OCI-LY7 (cell line): ENCODE data around the gene COG2. TPM values are rescaled to one million over a fixed set of nuclear protein-coding genes. Genes with fewer than 3 reads are reported as not detected.
"Not testable (repeated sequence)": the region's sequence is repeated elsewhere in the genome, so short reads cannot be mapped to it uniquely, and the experiment has no call there.

Experiments
- BruUV-seq: library from RNA; stranded (reverse); fragments of 400-500 nt; replicated peaks from 2 replicates; lab custom pipeline; 2021; lab: Mats Ljungman, UMichigan
- CTCF ChIA-PET: fragments of 300-600 bp; sonication (Branson Sonifier 250); formaldehyde crosslinking; loops from one replicate; lab custom pipeline; 2022; ENCODE audit warnings: antibody characterized with exemption; ENCODE audit not compliant: unreplicated experiment; lab: Charles Lee
- POLR2A ChIA-PET: fragments of 300-600 bp; sonication (Branson Sonifier 250); formaldehyde crosslinking; loops from one replicate; lab custom pipeline; 2022; ENCODE audit warnings: antibody characterized with exemption; lab: Charles Lee
- DNase-seq: peaks from one replicate; pipeline ENCODE4 v3.0.0-alpha.2; 2015; ENCODE audit warnings: low spot score
- H2AFZ ChIP-seq: fragments of 200-600 bp; sonication (generic), shearing (Covaris generic); 2 replicates; pipeline ENCODE4 v1.6.1; 2014; ENCODE audit warnings: mild to moderate bottlenecking, antibody characterized with exemption, low read length, moderate library complexity
- H3K27ac ChIP-seq: fragments of 200-600 bp; sonication (generic); 2 replicates; pipeline ENCODE4 v1.5.1; 2014; ENCODE audit warnings: mixed run types, low read depth, mild to moderate bottlenecking, moderate library complexity, low read length, inconsistent platforms; ENCODE audit not compliant: poor library complexity, severe bottlenecking
- H3K36me3 ChIP-seq: fragments of 200-600 bp; sonication (generic); 2 replicates; pipeline ENCODE4 v1.6.1; 2014; ENCODE audit warnings: mild to moderate bottlenecking, antibody characterized with exemption, low read length, moderate library complexity, mixed read lengths; ENCODE audit not compliant: insufficient read depth
- H3K4me1 ChIP-seq: fragments of 200-600 bp; sonication (generic); 2 replicates; pipeline ENCODE4 v1.5.1; 2014; ENCODE audit warnings: mild to moderate bottlenecking, low read length; ENCODE audit not compliant: insufficient read depth, poor library complexity, severe bottlenecking
- H3K4me2 ChIP-seq: fragments of 200-600 bp; sonication (generic); 2 replicates; pipeline ENCODE4 v1.6.1; 2014; ENCODE audit warnings: mild to moderate bottlenecking, low read length
- H3K4me3 ChIP-seq: fragments of 200-600 bp; sonication (generic); 2 replicates; pipeline ENCODE4 v1.5.1; 2014; ENCODE audit warnings: mild to moderate bottlenecking, low read depth, low read length; ENCODE audit not compliant: poor library complexity, severe bottlenecking
- H3K79me2 ChIP-seq: fragments of 200-600 bp; sonication (generic); 2 replicates; pipeline ENCODE4 v1.6.1; 2016; ENCODE audit warnings: low read depth, mild to moderate bottlenecking, low read length, moderate library complexity, mixed read lengths; ENCODE audit not compliant: insufficient read depth
- H3K9me2 ChIP-seq: fragments of 200-600 bp; sonication (generic); 2 replicates; pipeline ENCODE4 v1.6.1; 2016; ENCODE audit warnings: mild to moderate bottlenecking, low read length, mixed read lengths; ENCODE audit not compliant: insufficient read depth
- H3K9me3 ChIP-seq: fragments of 200-600 bp; sonication (generic); 2 replicates; pipeline ENCODE4 v1.6.1; 2014; ENCODE audit warnings: mild to moderate bottlenecking, mixed run types, low read length, mixed read lengths
- H4K20me1 ChIP-seq: fragments of 200-600 bp; sonication (generic); 2 replicates; pipeline ENCODE4 v1.6.1; 2014; ENCODE audit warnings: mild to moderate bottlenecking, antibody characterized with exemption, low read length, moderate library complexity, mixed read lengths; ENCODE audit not compliant: insufficient read depth
- CTCF ChIP-seq: fragments of 200-600 bp; sonication (generic); conservative IDR thresholded peaks from 2 replicates; pipeline ENCODE4 v1.5.1; 2014; ENCODE audit warnings: mild to moderate bottlenecking, antibody characterized with exemption, low read length, moderate library complexity, mixed read lengths
- EZH2phosphoT487 ChIP-seq: fragments of 200-600 bp; sonication (generic); IDR thresholded peaks from 2 replicates; pipeline ENCODE4 v1.6.1; 2018; ENCODE audit warnings: low read depth, borderline replicate concordance, mild to moderate bottlenecking, mixed run types, antibody characterized with exemption, low read length, moderate library complexity, mixed read lengths
- intact Hi-C: fragments of 100-400 bp; cut with micrococcal nuclease; formaldehyde crosslinking; loops from one replicate; pipeline ENCODE4 v1.10.0; 2022; ENCODE audit not compliant: unreplicated experiment
- total RNA-seq, 2 experiments: library from RNA; depleted of rRNA in 1 of 2; stranded (reverse); fragments of >200 nt in 1 of 2; shearing (Covaris generic) in 1 of 2; gene quantifications; 2 replicates each; pipeline ENCODE4 v1.2.3, GENCODE V29; 2014 to 2022

The COG2 gene
- total RNA-seq, 2 experiments from 2014 or later: 30.5 to 35.3 TPM

- CTCF ChIA-PET: interaction anchor here (0.6 kb wide), 1 partner anchor 14 kb away, joined by 3 read pairs; no protein-coding TSS in a partner anchor
- no peak within 1 kb of the TSS for H3K4me3 ChIP-seq
- H3K4me2 ChIP-seq: no peak within 1 kb of the TSS
- H3K79me2 ChIP-seq: no peaks in the 10 kb centered on the region
- intact Hi-C loops: no loop called here
- no peaks in the 10 kb centered on the region for H4K20me1 ChIP-seq
- H3K36me3 ChIP-seq: no peaks in the 10 kb centered on the region
- no peak for DNase-seq
- H2AFZ ChIP-seq: no peak within 1 kb of the TSS
- no peaks in the 10 kb centered on the region for H3K9me3 ChIP-seq
- no peak within 1 kb of the TSS for H3K27ac ChIP-seq
- TF ChIP-seq EZH2phosphoT487: no peak
- TF ChIP-seq CTCF: no peak
- no peaks in the 10 kb centered on the region for H3K9me2 ChIP-seq
- H3K4me1 ChIP-seq: no peaks in the 10 kb centered on the region
- BruUV-seq: no TSS peak
- POLR2A ChIA-PET: interaction anchor here (1.0 kb wide), 1 partner anchor 71 kb away, joined by 3 read pairs; no protein-coding TSS in a partner anchor
These were observed 71.9 kb downstream of the COG2 start, which contains the start of gene AGT for GRCh38 chr1:230713915-230714764. TSS of gene AGT (minus strand) at chr1:230714122. CDS start at chr1:230710823, 3,299 bp downstream.

GRCh38 chr1:230715510-230715909 is 73.2 kb downstream of the COG2 start:
- BruUV-seq: no TSS peak
- H3K36me3 ChIP-seq: no peaks in the 10 kb centered on the region
- no peak for TF ChIP-seq EZH2phosphoT487
- TF ChIP-seq CTCF: no peak
- intact Hi-C loops: no loop called here
- no peaks in the 10 kb centered on the region for H3K4me1 ChIP-seq
- no peaks in the 10 kb centered on the region for H3K9me2 ChIP-seq
- no peaks in the 10 kb centered on the region for H4K20me1 ChIP-seq
- no peak overlapping the region for H3K4me3 ChIP-seq
- no peak overlapping the region for H3K27ac ChIP-seq
- no peak overlapping the region for H2AFZ ChIP-seq
- H3K4me2 ChIP-seq: no peak overlapping the region
- ChIA-PET CTCF (no interaction called here), POLR2A (no interaction called here)
- no peak for DNase-seq
- H3K9me3 ChIP-seq: no peaks in the 10 kb centered on the region
- H3K79me2 ChIP-seq: no peaks in the 10 kb centered on the region

- POLR2A ChIA-PET, H4K20me1 ChIP-seq, H3K9me2 ChIP-seq, H3K36me3 ChIP-seq, H3K9me3 ChIP-seq, BruUV-seq, H3K4me2 ChIP-seq, H3K4me3 ChIP-seq, H2AFZ ChIP-seq, DNase-seq, H3K79me2 ChIP-seq, CTCF ChIA-PET, intact Hi-C loops, H3K27ac ChIP-seq, H3K4me1 ChIP-seq: not testable (repeated sequence)
These were observed 74.2 kb downstream of the COG2 start for GRCh38 chr1:230716453-230716852.
